Astrocyte (in vitro differentiated cells and primary cell): ENCODE data around the gene CAPZB.

Source experiments
- EZH2 ChIP-seq: IDR thresholded peaks from 2 replicates; pipeline ENCODE4 v1.6.1; 2012; ENCODE audit warnings: mild to moderate bottlenecking, low read length, inconsistent platforms; ENCODE audit not compliant: insufficient read depth
- TF ChIP-seq, protein P1 (sequence below): IDR thresholded peaks from 2 replicates; pipeline ENCODE4 v1.5.1; 2011; ENCODE audit warnings: low read depth, mild to moderate bottlenecking, inconsistent platforms, low read length, moderate library complexity; ENCODE audit not compliant: insufficient read depth

DNA sequence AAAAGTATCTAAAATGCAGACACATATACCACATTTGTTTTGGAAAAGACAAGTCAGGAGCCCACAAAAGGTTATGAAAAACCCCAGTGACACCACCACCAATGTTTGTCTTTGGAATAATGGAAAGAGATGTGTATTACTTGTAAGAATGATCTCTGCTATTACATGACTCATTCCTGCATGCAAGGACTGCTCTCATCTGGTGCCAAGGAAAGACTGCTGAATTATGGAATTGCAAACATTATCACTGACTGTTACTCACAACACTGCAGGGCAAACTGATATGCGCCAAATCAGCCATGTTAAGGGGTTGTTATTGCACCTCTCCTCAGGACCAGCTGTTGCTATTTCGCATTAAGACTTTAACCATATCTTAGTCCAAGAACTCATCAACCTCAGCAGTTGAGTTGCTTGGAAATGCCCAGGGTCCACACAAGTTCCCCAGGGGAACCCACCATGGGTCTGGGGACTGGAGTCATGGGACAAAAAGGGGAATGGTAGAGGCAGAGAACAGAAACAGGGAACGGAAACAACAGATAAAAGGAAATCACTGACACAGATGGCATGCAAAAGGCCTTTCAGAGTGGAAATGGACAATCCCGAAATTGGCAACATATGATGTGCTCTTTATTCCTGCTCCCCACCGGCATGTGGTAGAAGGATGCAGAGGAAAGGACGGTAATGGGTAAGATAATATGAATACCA is 34.4 kb downstream of the CAPZB start:
- TF ChIP-seq, protein P1, sequence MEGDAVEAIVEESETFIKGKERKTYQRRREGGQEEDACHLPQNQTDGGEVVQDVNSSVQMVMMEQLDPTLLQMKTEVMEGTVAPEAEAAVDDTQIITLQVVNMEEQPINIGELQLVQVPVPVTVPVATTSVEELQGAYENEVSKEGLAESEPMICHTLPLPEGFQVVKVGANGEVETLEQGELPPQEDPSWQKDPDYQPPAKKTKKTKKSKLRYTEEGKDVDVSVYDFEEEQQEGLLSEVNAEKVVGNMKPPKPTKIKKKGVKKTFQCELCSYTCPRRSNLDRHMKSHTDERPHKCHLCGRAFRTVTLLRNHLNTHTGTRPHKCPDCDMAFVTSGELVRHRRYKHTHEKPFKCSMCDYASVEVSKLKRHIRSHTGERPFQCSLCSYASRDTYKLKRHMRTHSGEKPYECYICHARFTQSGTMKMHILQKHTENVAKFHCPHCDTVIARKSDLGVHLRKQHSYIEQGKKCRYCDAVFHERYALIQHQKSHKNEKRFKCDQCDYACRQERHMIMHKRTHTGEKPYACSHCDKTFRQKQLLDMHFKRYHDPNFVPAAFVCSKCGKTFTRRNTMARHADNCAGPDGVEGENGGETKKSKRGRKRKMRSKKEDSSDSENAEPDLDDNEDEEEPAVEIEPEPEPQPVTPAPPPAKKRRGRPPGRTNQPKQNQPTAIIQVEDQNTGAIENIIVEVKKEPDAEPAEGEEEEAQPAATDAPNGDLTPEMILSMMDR: no peak
- TF ChIP-seq EZH2: no peak
